BLaER1 treated with 17β-estradiol and CSF1 and Interleukin-3, amounts not matched to agents 10 nM and 100 nM (cell line): ENCODE measurements around the gene NCOA1.
A peak's percentile ranks its signal among the peaks of the same experiment; 100 is the strongest.

Experiments
- H3K27ac ChIP-seq, 11 experiments: shearing (Covaris generic); formaldehyde crosslinking; 2 replicates each; pipeline ENCODE4 v1.8.1; 2022
- H3K27me3 ChIP-seq, 11 experiments: shearing (Covaris generic); formaldehyde crosslinking; 2 replicates each; pipeline ENCODE4 v1.8.1; 2022
- H3K36me3 ChIP-seq, 11 experiments: shearing (Covaris generic); formaldehyde crosslinking; 2 replicates each; pipeline ENCODE4 v1.8.1; 2022
- H3K4me1 ChIP-seq, 10 experiments: shearing (Covaris generic); formaldehyde crosslinking; 2 replicates each; pipeline ENCODE4 v1.8.1; 2022
- H3K4me2 ChIP-seq, 11 experiments: shearing (Covaris generic); formaldehyde crosslinking; 2 replicates each; pipeline ENCODE4 v1.8.1; 2022
- H3K4me3 ChIP-seq, 10 experiments: shearing (Covaris generic); formaldehyde crosslinking; 2 replicates each; pipeline ENCODE4 v1.8.1; 2022
- H3K9ac ChIP-seq, 11 experiments: shearing (Covaris generic); formaldehyde crosslinking; 2 replicates each; pipeline ENCODE4 v1.8.1; 2022
- H3K9me3 ChIP-seq, 11 experiments: shearing (Covaris generic); formaldehyde crosslinking; replicated peaks in 1 of 11; 2 replicates each; pipeline ENCODE4 v1.8.1; 2022
- H4K20me1 ChIP-seq, 11 experiments: shearing (Covaris generic); formaldehyde crosslinking; 2 replicates each; pipeline ENCODE4 v1.8.1; 2022
- Cebpa-rat ChIP-seq, 11 experiments: shearing (Covaris generic); IDR thresholded peaks; 2 replicates each; pipeline ENCODE4 v1.8.1; 2022

Gene NCOA1

DNA sequence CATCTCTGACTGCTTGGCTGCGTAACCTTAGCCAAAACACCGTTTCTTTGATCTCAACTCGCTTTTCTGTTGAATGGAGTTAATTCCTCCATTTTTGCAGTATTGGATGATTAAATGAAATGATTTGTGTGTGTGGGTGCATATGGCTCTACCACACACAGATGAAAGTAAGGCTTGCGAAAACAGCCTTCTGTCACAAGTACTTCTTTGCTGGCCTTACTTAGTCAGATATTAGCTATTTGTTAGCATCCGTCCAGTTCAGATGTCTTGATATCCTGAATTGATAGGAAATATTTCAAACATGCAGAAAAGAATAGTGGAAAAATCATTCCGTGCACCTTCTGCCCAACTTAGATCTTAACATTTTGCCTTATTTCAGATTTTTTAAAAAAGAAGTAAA is 21.8 kb downstream of the NCOA1 start:
- H3K27ac ChIP-seq, result no peak overlapping the region
- H4K20me1 ChIP-seq, result peaks cover 0 to 98% (median 14%) of the 10 kb centered on the region in 11 experiments; a peak in 14 of 22 replicates
- H3K36me3 ChIP-seq, result no peaks in the 10 kb centered on the region
- H3K27me3 ChIP-seq, result no peaks in the 10 kb centered on the region
- no peak for TF ChIP-seq Cebpa-rat (IDR thresholded peaks at IDR 0.05)
- H3K4me3 ChIP-seq, result no peak overlapping the region
- H3K4me2 ChIP-seq, result peak overlapping the region in 2 of 11 experiments; percentile 21 to 28; a peak in 1 of 22 replicates
- H3K9me3 ChIP-seq, result no peaks in the 10 kb centered on the region
- H3K9ac ChIP-seq, result no peak overlapping the region
- peaks cover 0 to 66% (median 2%) of the 10 kb centered on the region in 10 experiments; a peak in 6 of 20 replicates for H3K4me1 ChIP-seq

GRCh38 chr2:24513281-24514071 is 22.4 kb downstream of the NCOA1 start:
- H3K27me3 ChIP-seq, result no peaks in the 10 kb centered on the region
- H3K27ac ChIP-seq, result no peak overlapping the region
- H4K20me1 ChIP-seq, result peaks cover 0 to 98% (median 14%) of the 10 kb centered on the region in 11 experiments; a peak in 14 of 22 replicates
- 0 out of 22 replicates have a peak overlapping the region, but pooled peaks of 1 of the 11 experiments have one; percentile 28 for H3K4me2 ChIP-seq
- TF ChIP-seq Cebpa-rat (IDR thresholded peaks at IDR 0.05), result no peak
- no peak overlapping the region for H3K4me3 ChIP-seq
- no peaks in the 10 kb centered on the region for H3K36me3 ChIP-seq
- H3K9me3 ChIP-seq, result no peaks in the 10 kb centered on the region
- peaks cover 0 to 60% (median 2%) of the 10 kb centered on the region in 10 experiments; a peak in 6 of 20 replicates for H3K4me1 ChIP-seq
- no peak overlapping the region for H3K9ac ChIP-seq

- no peak for TF ChIP-seq Cebpa-rat (IDR thresholded peaks at IDR 0.05)
- Histone ChIP-seq H4K20me1 (peaks cover 0 to 98% (median 14%) of the 10 kb centered on the region in 11 experiments; a peak in 14 of 22 replicates), H3K4me3 (no peak overlapping the region), H3K9ac (peak overlapping the region in 2 of 11 experiments; percentile 6; a peak in 1 of 22 replicates), H3K9me3 (peaks cover 0 to 7% (median 5%) of the 10 kb centered on the region in 11 experiments; a peak in 7 of 22 replicates), H3K4me2 (peak overlapping the region in 2 of 11 experiments; percentile 44 to 63; a peak in 3 of 22 replicates), H3K27me3 (no peaks in the 10 kb centered on the region), H3K36me3 (no peaks in the 10 kb centered on the region), H3K27ac (peak overlapping the region in 2 of 11 experiments; percentile 4 to 21; a peak in 1 of 22 replicates), H3K4me1 (peaks cover 0 to 49% (median 0%) of the 10 kb centered on the region in 10 experiments; a peak in 4 of 20 replicates)
Observed at GRCh38 chr2:24514820-24515219, 23.8 kb downstream of the NCOA1 start.

DNA sequence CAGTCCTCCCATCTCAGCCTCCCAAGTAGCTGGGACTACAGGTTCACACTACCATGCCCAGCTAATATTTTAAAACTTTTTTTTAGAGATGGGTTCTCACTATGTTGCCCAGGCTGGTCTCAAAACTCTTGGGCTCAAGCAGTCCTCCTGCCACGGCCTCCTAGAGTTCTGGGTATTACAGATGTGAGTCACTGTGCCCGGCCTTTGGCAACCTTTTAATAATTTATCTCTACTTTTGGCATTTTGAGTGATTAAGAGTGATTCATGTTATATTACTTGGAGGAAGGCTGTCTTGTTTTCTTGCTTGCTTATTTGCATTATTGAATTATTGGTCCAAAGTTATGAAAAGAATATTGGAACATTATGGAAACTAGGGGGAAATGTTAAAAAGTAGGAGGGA is 24.3 kb downstream of the NCOA1 start:
- peak overlapping the region in 2 of 11 experiments; percentile 6; a peak in 1 of 22 replicates for H3K9ac ChIP-seq
- no peak for TF ChIP-seq Cebpa-rat (IDR thresholded peaks at IDR 0.05)
- H3K9me3 ChIP-seq, result peaks cover 0 to 10% (median 6%) of the 10 kb centered on the region in 11 experiments; a peak in 7 of 22 replicates
- H3K27ac ChIP-seq, result peak overlapping the region in 2 of 11 experiments; percentile 4 to 21; a peak in 2 of 22 replicates
- H3K4me2 ChIP-seq, result peak overlapping the region in 2 of 11 experiments; percentile 44 to 63; a peak in 4 of 22 replicates
- H4K20me1 ChIP-seq, result peaks cover 0 to 98% (median 13%) of the 10 kb centered on the region in 11 experiments; a peak in 14 of 22 replicates
- no peaks in the 10 kb centered on the region for H3K36me3 ChIP-seq
- no peak overlapping the region for H3K4me3 ChIP-seq
- peaks cover 0 to 44% (median 0%) of the 10 kb centered on the region in 10 experiments; a peak in 4 of 20 replicates for H3K4me1 ChIP-seq
- no peaks in the 10 kb centered on the region for H3K27me3 ChIP-seq

- Histone ChIP-seq H3K4me3 (no peak overlapping the region), H3K36me3 (no peaks in the 10 kb centered on the region), H3K27ac (peak overlapping the region in 2 of 11 experiments; percentile 4 to 21; a peak in 2 of 22 replicates), H4K20me1 (peaks cover 0 to 98% (median 13%) of the 10 kb centered on the region in 11 experiments; a peak in 12 of 22 replicates), H3K9me3 (peaks cover 0 to 13% (median 7%) of the 10 kb centered on the region in 11 experiments; a peak in 7 of 22 replicates), H3K4me1 (peaks cover 0 to 45% (median 0%) of the 10 kb centered on the region in 10 experiments; a peak in 4 of 20 replicates), H3K4me2 (peak overlapping the region in 2 of 11 experiments; percentile 44 to 63; a peak in 3 of 22 replicates), H3K27me3 (no peaks in the 10 kb centered on the region), H3K9ac (peak overlapping the region in 2 of 11 experiments; percentile 6; a peak in 1 of 22 replicates)
- TF ChIP-seq Cebpa-rat (IDR thresholded peaks at IDR 0.05), result no peak
Observed at GRCh38 chr2:24515831-24516230, 24.8 kb downstream of the NCOA1 start.

DNA sequence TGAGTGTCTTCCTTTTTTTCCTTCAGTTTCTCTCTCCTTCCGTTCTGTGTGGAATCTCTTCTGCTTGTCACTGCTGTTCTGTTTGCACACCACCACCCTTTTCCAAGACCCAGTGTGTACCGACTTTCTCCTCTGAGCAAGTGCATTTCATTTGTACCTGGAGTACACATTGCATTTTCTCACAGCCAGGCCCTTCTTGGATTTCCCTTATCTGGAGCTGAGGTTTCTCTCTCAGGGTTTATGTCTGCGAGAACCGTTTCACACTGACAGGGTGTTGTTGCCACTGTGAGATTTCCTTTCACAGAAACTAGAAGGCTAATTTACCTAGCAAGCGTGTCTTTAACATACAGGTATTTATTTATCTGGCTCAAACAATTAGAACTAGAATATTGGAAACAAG is 26.2 kb downstream of the NCOA1 start:
- Histone ChIP-seq H3K4me3 (no peak overlapping the region), H3K27me3 (no peaks in the 10 kb centered on the region), H3K4me1 (peaks cover 0 to 48% (median 0%) of the 10 kb centered on the region in 10 experiments; a peak in 4 of 20 replicates), H3K9ac (no peak overlapping the region), H3K27ac (no peak overlapping the region), H3K36me3 (no peaks in the 10 kb centered on the region; a peak in 1 of 22 replicates), H4K20me1 (peaks cover 0 to 98% (median 13%) of the 10 kb centered on the region in 11 experiments; a peak in 11 of 22 replicates), H3K4me2 (no peak overlapping the region), H3K9me3 (peaks cover 0 to 13% (median 7%) of the 10 kb centered on the region in 11 experiments; a peak in 7 of 22 replicates)
- TF ChIP-seq Cebpa-rat (IDR thresholded peaks at IDR 0.05), result no peak

GRCh38 chr2:24520175-24520574 is 29.1 kb downstream of the NCOA1 start:
- Histone ChIP-seq H3K36me3 (peaks cover 0 to 11% (median 0%) of the 10 kb centered on the region in 11 experiments; a peak in 5 of 22 replicates), H3K4me1 (peaks cover 0 to 27% (median 0%) of the 10 kb centered on the region in 10 experiments; a peak in 4 of 20 replicates), H3K27me3 (no peaks in the 10 kb centered on the region), H4K20me1 (peaks cover 0 to 89% (median 3%) of the 10 kb centered on the region in 11 experiments; a peak in 9 of 22 replicates), H3K4me2 (no peak overlapping the region), H3K27ac (no peak overlapping the region), H3K9ac (no peak overlapping the region), H3K4me3 (no peak overlapping the region), H3K9me3 (peaks cover 0 to 13% (median 7%) of the 10 kb centered on the region in 11 experiments; a peak in 7 of 22 replicates)
- no peak for TF ChIP-seq Cebpa-rat (IDR thresholded peaks at IDR 0.05)

DNA sequence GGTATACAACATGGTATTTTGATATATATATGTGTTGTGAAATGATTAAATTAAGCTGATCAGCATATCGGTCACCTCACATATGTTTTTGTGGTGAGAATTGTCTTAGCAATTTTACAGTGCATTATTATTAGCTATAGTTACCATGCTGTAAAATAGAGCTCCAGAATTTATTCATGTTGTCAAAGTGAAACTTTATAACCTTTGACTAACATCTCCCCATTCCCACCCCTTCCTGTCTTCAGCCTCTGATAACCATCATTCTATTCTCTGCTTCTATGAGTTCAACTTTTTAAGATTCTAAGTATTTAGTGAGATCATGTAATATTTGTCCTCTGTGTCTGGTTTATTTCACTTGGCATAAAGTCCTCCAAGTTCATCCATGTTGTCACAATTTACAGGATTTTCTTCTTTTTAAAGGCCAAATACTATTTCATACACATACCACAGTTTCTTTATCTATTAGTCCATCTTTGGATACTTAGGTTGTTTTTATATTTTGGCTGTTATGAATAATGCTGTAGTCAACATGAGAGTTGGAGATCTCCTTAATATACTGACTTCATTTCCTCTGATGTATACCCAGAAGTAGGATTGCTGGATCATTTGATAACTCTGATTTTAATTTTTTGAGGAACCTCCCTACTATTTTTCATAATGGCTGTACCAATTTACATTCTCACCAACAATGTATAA is 30.3 kb downstream of the NCOA1 start:
- TF ChIP-seq Cebpa-rat (IDR thresholded peaks at IDR 0.05), result no peak
- Histone ChIP-seq H4K20me1 (peaks cover 0 to 89% (median 0%) of the 10 kb centered on the region in 11 experiments; a peak in 8 of 22 replicates), H3K9ac (no peak overlapping the region), H3K4me1 (peaks cover 0 to 18% (median 0%) of the 10 kb centered on the region in 10 experiments; a peak in 4 of 20 replicates), H3K9me3 (peaks cover 0 to 13% (median 7%) of the 10 kb centered on the region in 11 experiments; a peak in 7 of 22 replicates), H3K36me3 (peaks cover 0 to 11% (median 0%) of the 10 kb centered on the region in 11 experiments; a peak in 5 of 22 replicates), H3K27ac (no peak overlapping the region), H3K4me2 (no peak overlapping the region), H3K27me3 (no peaks in the 10 kb centered on the region), H3K4me3 (no peak overlapping the region)
